A549 (cell line): ENCODE results near the gene SPDYE18. TPM values are rescaled to one million over a fixed set of nuclear protein-coding genes. Genes with fewer than 3 reads are reported as not detected.
A peak's percentile ranks its signal among the peaks of the same experiment; 100 is the strongest.
"Not testable (repeated sequence)": the region's sequence is repeated elsewhere in the genome, so short reads cannot be mapped to it uniquely, and the experiment has no call there.

ENCODE experiments used
- ATAC-seq, 2 experiments: fragments of 200-7000 bp in 1 of 2; fragments of >200 bp in 1 of 2; cut with Nextera tagmentation in 1 of 2; cut with Tn5 transposase in 1 of 2; 3 replicates each; pipeline versions ENCODE4 v1.8.0 to v1.9.1; 2018 to 2020; ENCODE audit warnings: mild to moderate bottlenecking in 1 of 2, moderate library complexity in 1 of 2
- CTCF ChIA-PET: fragments of 300-600 bp; sonication (Branson Sonifier 250); formaldehyde crosslinking; extraction: SDS; loops from one replicate; lab custom pipeline; 2021; ENCODE audit warnings: antibody characterized with exemption, inconsistent platforms; lab: Yijun Ruan, JAX
- POLR2A ChIA-PET: fragments of 350-600 bp; formaldehyde crosslinking; extraction: SDS; loops from one replicate; lab custom pipeline; 2021; ENCODE audit warnings: antibody characterized with exemption, inconsistent platforms; lab: Yijun Ruan, JAX
- DNase-seq, 2 experiments: peaks; one replicate each; pipeline versions ENCODE4 v3.0.0 to v3.0.0-alpha.2; 2011 to 2016; ENCODE audit warnings: low read depth in 1 of 2, low spot score in 1 of 2
- FAIRE-seq: peaks from 2 replicates; lab custom pipeline; 2011; peaks lifted over from hg19 to GRCh38; lab: Jason Lieb, UNC
- H3K27ac ChIP-seq, 2 experiments: fragments of >200 bp; sonication (Bioruptor Twin); formaldehyde crosslinking; 3 replicates each; pipeline ENCODE4 v1.5.1; 2016 to 2017
- H3K4me1 ChIP-seq: fragments of >200 bp; sonication (Bioruptor Twin); formaldehyde crosslinking; 3 replicates; pipeline ENCODE4 v1.6.1; 2016
- H3K4me2 ChIP-seq: fragments of >200 bp; sonication (Bioruptor Twin); formaldehyde crosslinking; 3 replicates; pipeline ENCODE4 v1.6.1; 2016
- H3K4me3 ChIP-seq: fragments of >200 bp; sonication (Bioruptor Twin); formaldehyde crosslinking; 3 replicates; pipeline ENCODE4 v1.5.1; 2016
- H3K9me3 ChIP-seq: fragments of >200 bp; sonication (Bioruptor Twin); formaldehyde crosslinking; 3 replicates; pipeline ENCODE4 v1.6.1; 2016
- CEBPB ChIP-seq, 2 experiments: fragments of >200 bp in 1 of 2; sonication (Bioruptor Twin) in 1 of 2; formaldehyde crosslinking in 1 of 2; IDR thresholded peaks; 2 replicates each; pipeline ENCODE4 v1.6.1; 2012 to 2016
- EP300 ChIP-seq, 2 experiments: fragments of >200 bp; sonication (Bioruptor Twin); formaldehyde crosslinking; IDR thresholded peaks; 2 replicates in 1 of 2; 3 replicates in 1 of 2; pipeline ENCODE4 v1.6.1; 2016 to 2017
- FOSL2 ChIP-seq, 2 experiments: fragments of 450-650 bp in 1 of 2; fragments of >200 bp in 1 of 2; sonication (Bioruptor Twin) in 1 of 2; formaldehyde crosslinking; IDR thresholded peaks; 2 replicates each; pipeline versions ENCODE4 v1.5.0 to v1.6.1; 2016 to 2020; ENCODE audit warnings: mild to moderate bottlenecking in 1 of 2, moderate library complexity in 1 of 2
- GATA3 ChIP-seq: IDR thresholded peaks from 2 replicates; pipeline ENCODE4 v1.6.1; 2012; ENCODE audit warnings: borderline replicate concordance
- HES2 ChIP-seq: fragments of >200 bp; sonication (Bioruptor Twin); formaldehyde crosslinking; IDR thresholded peaks from 2 replicates; pipeline ENCODE4 v1.6.1; 2016
- JUN ChIP-seq, 2 experiments: fragments of >200 bp; sonication (Bioruptor Twin); formaldehyde crosslinking; IDR thresholded peaks; 2 replicates in 1 of 2; 3 replicates in 1 of 2; pipeline ENCODE4 v1.6.1; 2016 to 2017
- JUNB ChIP-seq: fragments of >200 bp; sonication (Bioruptor Twin); formaldehyde crosslinking; IDR thresholded peaks from 2 replicates; pipeline ENCODE4 v1.6.1; 2016
- RAD21 ChIP-seq, 2 experiments: fragments of >200 bp in 1 of 2; sonication (Bioruptor Twin) in 1 of 2; formaldehyde crosslinking in 1 of 2; IDR thresholded peaks in 1 of 2; conservative IDR thresholded peaks in 1 of 2; 2 replicates in 1 of 2; 3 replicates in 1 of 2; pipeline ENCODE4 v1.6.1; 2012 to 2018; ENCODE audit warnings: inconsistent platforms in 1 of 2
- ZSCAN20 ChIP-seq: fragments of 250-450 bp; sonication (Bioruptor Pico); IDR thresholded peaks from 2 replicates; pipeline ENCODE4 v1.8.0; 2022; ENCODE audit warnings: mild to moderate bottlenecking, moderate library complexity
- WGBS: methylation state at CpG from one replicate; pipeline ENCODE4 v1.1.6; 2017; ENCODE audit errors: missing lambda C conversion rate; 5-methylcytosine and 5-hydroxymethylcytosine counted together
- polyA plus RNA-seq, 4 experiments: library from polyadenylated mRNA; depleted of rRNA in 3 of 4; stranded (reverse); fragments of >200 nt; fragmentation: RNase III in 1 of 4; extraction: RNeasy Plus Mini Kit Qiagen cat#74134 plus additional on column Dnase treatment in 1 of 4; gene quantifications; 2 replicates in 3 of 4; 3 replicates in 1 of 4; pipeline ENCODE4 v1.2.3, GENCODE V29; 2011 to 2017
- TF ChIP-seq, protein P1 (sequence below): IDR thresholded peaks from 2 replicates; pipeline ENCODE4 v1.6.1; 2012
- TF ChIP-seq, protein P2 (sequence below): fragments of >200 bp; sonication (Bioruptor Twin); formaldehyde crosslinking; IDR thresholded peaks from 3 replicates; pipeline ENCODE4 v1.6.1; 2016
- TF ChIP-seq, protein P3 (sequence below): IDR thresholded peaks from 2 replicates; pipeline ENCODE4 v1.6.1; 2012

The SPDYE18 gene
- polyA plus RNA-seq, 2 of the 4 experiments (the other 2 are of a cell fraction) = not detected

- peaks cover 28% of the 10 kb centered on the region for H3K4me1 ChIP-seq
- ATAC-seq (peak; percentile 60 to 77), DNase-seq (peak; percentile 85 to 98)
- CTCF ChIA-PET = interaction anchor here (0.6 kb wide), 1 partner anchor 638 kb away, joined by 3 read pairs; no protein-coding TSS in a partner anchor
- TF ChIP-seq, protein P1, sequence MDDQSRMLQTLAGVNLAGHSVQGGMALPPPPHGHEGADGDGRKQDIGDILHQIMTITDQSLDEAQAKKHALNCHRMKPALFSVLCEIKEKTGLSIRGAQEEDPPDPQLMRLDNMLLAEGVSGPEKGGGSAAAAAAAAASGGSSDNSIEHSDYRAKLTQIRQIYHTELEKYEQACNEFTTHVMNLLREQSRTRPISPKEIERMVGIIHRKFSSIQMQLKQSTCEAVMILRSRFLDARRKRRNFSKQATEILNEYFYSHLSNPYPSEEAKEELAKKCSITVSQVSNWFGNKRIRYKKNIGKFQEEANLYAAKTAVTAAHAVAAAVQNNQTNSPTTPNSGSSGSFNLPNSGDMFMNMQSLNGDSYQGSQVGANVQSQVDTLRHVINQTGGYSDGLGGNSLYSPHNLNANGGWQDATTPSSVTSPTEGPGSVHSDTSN = 0 out of 2 replicates have a peak, but pooled peaks have one; percentile 64
- TF ChIP-seq FOSL2 (IDR thresholded peaks at IDR 0.05) = not testable (repeated sequence)
- TF ChIP-seq FOSL2 (CRISPR knock-in tag; IDR thresholded peaks at IDR 0.05) (peak; percentile 48), RAD21 (conservative IDR thresholded peaks at IDR 0.05 in 1 of 2, IDR thresholded peaks at IDR 0.05 in 1 of 2) (peak; percentile 22 to 39; a peak in 3 of 5 replicates), JUNB (peak; percentile 32; the same call in 1 of the 2 replicates), ZSCAN20 (CRISPR knock-in tag) (0 out of 2 replicates have a peak, but pooled peaks have one; percentile 23), EP300 (IDR thresholded peaks at IDR 0.05) (peak; percentile 55 to 85; a peak in 3 of 5 replicates), HES2 (0 out of 2 replicates have a peak, but pooled peaks have one; percentile 32), JUN (IDR thresholded peaks at IDR 0.05) (peak; percentile 68 to 79; a peak in 3 of 5 replicates), CEBPB (IDR thresholded peaks at IDR 0.05) (peak; percentile 73 to 95), GATA3 (peak; percentile 47; the same call in 1 of the 2 replicates)
- TF ChIP-seq, protein P2, sequence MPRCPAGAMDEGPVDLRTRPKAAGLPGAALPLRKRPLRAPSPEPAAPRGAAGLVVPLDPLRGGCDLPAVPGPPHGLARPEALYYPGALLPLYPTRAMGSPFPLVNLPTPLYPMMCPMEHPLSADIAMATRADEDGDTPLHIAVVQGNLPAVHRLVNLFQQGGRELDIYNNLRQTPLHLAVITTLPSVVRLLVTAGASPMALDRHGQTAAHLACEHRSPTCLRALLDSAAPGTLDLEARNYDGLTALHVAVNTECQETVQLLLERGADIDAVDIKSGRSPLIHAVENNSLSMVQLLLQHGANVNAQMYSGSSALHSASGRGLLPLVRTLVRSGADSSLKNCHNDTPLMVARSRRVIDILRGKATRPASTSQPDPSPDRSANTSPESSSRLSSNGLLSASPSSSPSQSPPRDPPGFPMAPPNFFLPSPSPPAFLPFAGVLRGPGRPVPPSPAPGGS = 0 out of 3 replicates have a peak, but pooled peaks have one; percentile 44
- TF ChIP-seq, protein P3, sequence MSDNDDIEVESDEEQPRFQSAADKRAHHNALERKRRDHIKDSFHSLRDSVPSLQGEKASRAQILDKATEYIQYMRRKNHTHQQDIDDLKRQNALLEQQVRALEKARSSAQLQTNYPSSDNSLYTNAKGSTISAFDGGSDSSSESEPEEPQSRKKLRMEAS = peak; percentile 75
- TF ChIP-seq, all 56 proteins: peak for 12; not testable (repeated sequence) for 44
- Histone ChIP-seq H3K4me2 (peak overlapping the region; percentile 86), H3K27ac (peak overlapping the region; percentile 97 to 99)
- H3K4me3 ChIP-seq, H3K9me3 ChIP-seq, FAIRE-seq, POLR2A ChIA-PET: not testable (repeated sequence)
- 0% methylated on average over 10 of the region's 10 CpGs for WGBS
Measured at GRCh38 chr7:77008000-77008399, 54.4 kb downstream of the SPDYE18 start.

DNA sequence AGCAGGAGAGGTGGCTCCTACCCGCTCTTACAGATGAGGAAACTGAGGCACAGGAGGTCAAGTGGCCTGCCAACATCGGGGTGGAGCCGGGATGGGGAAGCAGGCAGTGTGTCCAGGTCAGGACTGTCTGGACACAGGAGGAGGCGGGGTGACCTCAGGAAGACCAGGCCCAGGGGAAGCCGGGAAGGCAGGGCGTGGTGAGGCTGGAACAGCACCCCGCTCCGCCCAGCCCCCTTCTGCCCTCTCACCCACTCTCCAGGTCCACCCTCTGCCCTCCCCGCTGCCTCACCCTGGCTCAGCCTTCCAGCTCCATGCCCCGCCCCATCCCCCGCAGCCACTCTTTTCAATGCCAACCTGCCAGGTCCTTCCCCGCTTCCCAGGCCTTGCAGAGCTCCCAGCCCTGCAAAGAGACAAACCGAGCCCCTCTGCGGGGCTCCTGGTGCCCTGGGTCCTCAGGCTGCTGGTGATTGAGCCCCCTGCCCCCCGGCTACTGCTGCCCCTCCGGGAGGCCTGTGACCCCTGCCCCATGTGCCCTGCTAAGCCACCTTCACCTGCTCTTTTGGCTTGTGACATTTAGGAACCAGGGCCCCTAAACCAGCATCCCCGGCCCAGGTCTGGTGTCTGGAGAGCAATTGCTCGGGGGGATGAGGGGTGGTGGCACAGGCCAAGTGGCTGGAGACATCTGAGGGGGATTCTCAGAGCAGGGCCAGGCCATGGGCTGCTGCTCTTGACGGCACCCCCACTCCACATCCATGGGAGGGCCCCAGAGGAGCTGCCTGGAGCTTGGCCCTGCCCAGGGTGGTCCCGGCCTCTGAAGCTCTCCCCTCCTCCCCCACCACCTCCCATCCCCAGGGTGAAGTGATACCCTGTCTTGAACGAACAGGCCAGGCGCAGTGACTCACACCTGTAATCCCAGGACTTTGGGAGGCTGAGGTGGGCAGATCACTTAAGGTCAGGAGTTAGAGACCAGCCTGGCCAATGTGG lies 55.9 kb downstream of the SPDYE18 start:
- POLR2A ChIA-PET = interaction anchor here (0.7 kb wide), 1 partner anchor 353 kb away, joined by 3 read pairs; no protein-coding TSS in a partner anchor
- WGBS = 6% methylated on average over 5 of the region's 22 CpGs
- DNase-seq; CTCF ChIA-PET; H3K9me3 ChIP-seq; TF ChIP-seq FOSL2 (IDR thresholded peaks at IDR 0.05): not testable (repeated sequence)
- TF ChIP-seq FOSL2 (CRISPR knock-in tag; IDR thresholded peaks at IDR 0.05) (peak; percentile 36; the same call in 1 of the 2 replicates), JUN (IDR thresholded peaks at IDR 0.05) (peak in 1 of 2 experiments; percentile 33; a peak in 1 of 5 replicates)
- Histone ChIP-seq H3K4me2 (peak overlapping the region; percentile 86), H3K4me1 (peaks cover 43% of the 10 kb centered on the region), H3K4me3 (peak overlapping the region; percentile 25; the same call in 1 of the 3 replicates), H3K27ac (peak overlapping the region; percentile 97 to 99)
- FAIRE-seq (peak; percentile 99), ATAC-seq (peak; percentile 77 to 88)

GRCh38 chr7:77005461-77006057 lies 56.8 kb downstream of the SPDYE18 start:
- Histone ChIP-seq H3K4me3 (peak overlapping the region; percentile 25; the same call in 1 of the 3 replicates), H3K4me1 (peaks cover 45% of the 10 kb centered on the region), H3K4me2 (peak overlapping the region; percentile 57; the same call in 2 of the 3 replicates), H3K27ac (peak overlapping the region; percentile 68 to 85)
- H3K9me3 ChIP-seq, CTCF ChIA-PET, DNase-seq, FAIRE-seq: not testable (repeated sequence)
- POLR2A ChIA-PET = interaction anchor here (0.6 kb wide), 1 partner anchor 496 kb away, joined by 5 read pairs; the partner anchor contains the start of gene UPK3B
- WGBS = 64% methylated on average over 9 of the region's 27 CpGs
- ATAC-seq = peak; percentile 4 to 10; a peak in 5 of 6 replicates

- POLR2A ChIA-PET, DNase-seq, H3K9me3 ChIP-seq, FAIRE-seq, CTCF ChIA-PET, ATAC-seq, H3K4me2 ChIP-seq, H3K4me3 ChIP-seq: not testable (repeated sequence)
- H3K4me1 ChIP-seq = peaks cover 43% of the 10 kb centered on the region
- peak overlapping the region in 1 of 2 experiments; percentile 72; a peak in 3 of 6 replicates for H3K27ac ChIP-seq
- WGBS = no CpG with 5 or more reads among the region's 18 CpGs
Measured at GRCh38 chr7:77004151-77004550, 58.2 kb downstream of the SPDYE18 start.

DNA sequence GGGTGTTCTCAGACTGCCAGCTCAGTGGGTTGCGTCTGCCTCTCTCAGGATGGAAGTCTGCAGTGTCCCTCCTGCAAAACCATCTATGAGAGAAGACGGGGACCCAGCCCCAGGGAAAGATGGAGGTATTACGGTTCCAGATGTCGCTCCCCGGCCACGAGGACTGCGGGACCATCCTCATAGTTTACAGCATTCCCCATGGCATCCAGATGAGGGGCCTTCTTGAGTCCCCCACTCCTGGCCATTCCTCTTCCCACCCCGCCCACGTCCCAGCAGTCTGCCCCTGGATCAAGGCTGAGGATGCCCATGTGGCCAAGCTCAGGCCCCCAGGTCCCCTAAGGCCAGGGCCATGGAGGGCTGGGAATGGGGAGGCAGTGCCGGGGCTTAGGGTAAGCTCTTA lies 59.1 kb downstream of the SPDYE18 start:
- DNase-seq, H3K4me2 ChIP-seq, POLR2A ChIA-PET, FAIRE-seq, H3K9me3 ChIP-seq, ATAC-seq, H3K4me3 ChIP-seq, CTCF ChIA-PET: not testable (repeated sequence)
- Histone ChIP-seq H3K27ac (peak overlapping the region in 1 of 2 experiments; percentile 87; a peak in 3 of 6 replicates), H3K4me1 (peaks cover 45% of the 10 kb centered on the region)
- 91% methylated on average over 9 of the region's 10 CpGs for WGBS

DNA sequence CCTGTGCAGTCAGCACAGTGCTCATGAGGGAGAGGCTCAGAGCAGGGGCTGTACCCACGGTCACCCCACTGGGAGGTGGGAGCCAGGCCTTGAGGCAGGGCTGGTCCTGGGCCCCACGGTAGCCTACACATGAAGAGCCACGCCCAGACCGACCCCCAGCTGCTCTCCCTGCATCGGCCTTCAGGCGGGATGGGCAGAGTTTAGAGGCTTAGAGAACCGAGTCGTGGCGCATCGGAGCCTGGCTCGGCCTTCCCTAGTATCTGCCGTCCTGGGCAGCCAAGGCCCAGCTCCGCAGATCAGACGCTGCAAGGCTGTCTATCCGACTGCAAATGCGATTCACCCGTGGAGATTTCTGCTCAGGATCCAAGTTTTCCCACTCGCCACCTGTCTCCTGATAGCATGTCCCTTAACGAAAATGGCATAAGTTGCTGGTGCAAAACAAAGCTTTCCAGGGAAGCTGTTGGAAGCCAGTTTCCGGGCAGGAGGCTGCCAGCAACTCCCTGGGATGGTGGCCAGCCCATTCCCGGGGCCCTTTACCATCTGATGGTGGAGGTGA lies 59.6 kb downstream of the SPDYE18 start:
- H3K9me3 ChIP-seq, ATAC-seq, FAIRE-seq, POLR2A ChIA-PET, CTCF ChIA-PET, H3K4me2 ChIP-seq, H3K4me3 ChIP-seq, DNase-seq: not testable (repeated sequence)
- peak overlapping the region; percentile 65 to 87 for H3K27ac ChIP-seq
- WGBS = 94% methylated on average over 12 of the region's 21 CpGs
- H3K4me1 ChIP-seq = peaks cover 44% of the 10 kb centered on the region
